Osteocyte (in vitro differentiated cells): ENCODE measurements around the gene TSHZ2. TPM values are rescaled to one million over a fixed set of nuclear protein-coding genes. Genes with fewer than 3 reads are reported as not detected.

Experiments used
- DNase-seq: peaks from one replicate; pipeline ENCODE4 v3.0.0; 2021; ENCODE audit warnings: mixed read lengths; ENCODE audit not compliant: unreplicated experiment; ENCODE audit errors: extremely low spot score
- H3K27ac Mint-ChIP-seq: one replicate; pipeline ENCODE4 v1.8.0; 2021; ENCODE audit warnings: mild to moderate bottlenecking, mixed read lengths; ENCODE audit not compliant: unreplicated experiment
- H3K27me3 Mint-ChIP-seq: one replicate; pipeline ENCODE4 v1.8.0; 2021; ENCODE audit warnings: mixed read lengths; ENCODE audit not compliant: unreplicated experiment
- H3K36me3 Mint-ChIP-seq: one replicate; pipeline ENCODE4 v1.8.0; 2021; ENCODE audit warnings: mixed read lengths; ENCODE audit not compliant: unreplicated experiment
- H3K4me1 Mint-ChIP-seq: one replicate; pipeline ENCODE4 v1.8.0; 2021; ENCODE audit warnings: mixed read lengths; ENCODE audit not compliant: unreplicated experiment
- H3K4me3 Mint-ChIP-seq: one replicate; pipeline ENCODE4 v1.8.0; 2021; ENCODE audit warnings: mild to moderate bottlenecking, moderate library complexity, mixed read lengths; ENCODE audit not compliant: unreplicated experiment
- H3K9me3 Mint-ChIP-seq: one replicate; pipeline ENCODE4 v1.8.0; 2021; ENCODE audit warnings: mixed read lengths; ENCODE audit not compliant: unreplicated experiment
- total RNA-seq: library from RNA; stranded (reverse); gene quantifications from 2 replicates; pipeline ENCODE4 v1.2.1, GENCODE V29; 2021
- TF ChIP-seq, protein P1 (sequence below): fragments of 200-600 bp; sonication (generic); IDR thresholded peaks from 2 replicates; pipeline ENCODE4 v1.5.0; 2021; ENCODE audit warnings: antibody characterized with exemption, mild to moderate bottlenecking, moderate library complexity

TSHZ2 gene
- total RNA-seq, 1 donor from 2014 or later, result not detected

GRCh38 chr20:53269380-53269779, 297.2 kb downstream of the TSHZ2 start:
- Mint-ChIP-seq H3K4me1 (no peaks in the 10 kb centered on the region), H3K27me3 (no peaks in the 10 kb centered on the region), H3K27ac (no peak overlapping the region), H3K4me3 (no peak overlapping the region), H3K9me3 (peaks cover 4% of the 10 kb centered on the region), H3K36me3 (no peaks in the 10 kb centered on the region)
- TF ChIP-seq, protein P1, sequence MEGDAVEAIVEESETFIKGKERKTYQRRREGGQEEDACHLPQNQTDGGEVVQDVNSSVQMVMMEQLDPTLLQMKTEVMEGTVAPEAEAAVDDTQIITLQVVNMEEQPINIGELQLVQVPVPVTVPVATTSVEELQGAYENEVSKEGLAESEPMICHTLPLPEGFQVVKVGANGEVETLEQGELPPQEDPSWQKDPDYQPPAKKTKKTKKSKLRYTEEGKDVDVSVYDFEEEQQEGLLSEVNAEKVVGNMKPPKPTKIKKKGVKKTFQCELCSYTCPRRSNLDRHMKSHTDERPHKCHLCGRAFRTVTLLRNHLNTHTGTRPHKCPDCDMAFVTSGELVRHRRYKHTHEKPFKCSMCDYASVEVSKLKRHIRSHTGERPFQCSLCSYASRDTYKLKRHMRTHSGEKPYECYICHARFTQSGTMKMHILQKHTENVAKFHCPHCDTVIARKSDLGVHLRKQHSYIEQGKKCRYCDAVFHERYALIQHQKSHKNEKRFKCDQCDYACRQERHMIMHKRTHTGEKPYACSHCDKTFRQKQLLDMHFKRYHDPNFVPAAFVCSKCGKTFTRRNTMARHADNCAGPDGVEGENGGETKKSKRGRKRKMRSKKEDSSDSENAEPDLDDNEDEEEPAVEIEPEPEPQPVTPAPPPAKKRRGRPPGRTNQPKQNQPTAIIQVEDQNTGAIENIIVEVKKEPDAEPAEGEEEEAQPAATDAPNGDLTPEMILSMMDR, result no peak
- DNase-seq, result no peak

- no peaks in the 10 kb centered on the region for H3K27me3 Mint-ChIP-seq
- H3K4me3 Mint-ChIP-seq, result no peak overlapping the region
- no peak overlapping the region for H3K27ac Mint-ChIP-seq
- peaks cover 4% of the 10 kb centered on the region for H3K9me3 Mint-ChIP-seq
- no peak for DNase-seq
- H3K4me1 Mint-ChIP-seq, result no peaks in the 10 kb centered on the region
- TF ChIP-seq, protein P1, result no peak
- no peaks in the 10 kb centered on the region for H3K36me3 Mint-ChIP-seq
Observed at GRCh38 chr20:53270792-53271375, 298.7 kb downstream of the TSHZ2 start.

DNA sequence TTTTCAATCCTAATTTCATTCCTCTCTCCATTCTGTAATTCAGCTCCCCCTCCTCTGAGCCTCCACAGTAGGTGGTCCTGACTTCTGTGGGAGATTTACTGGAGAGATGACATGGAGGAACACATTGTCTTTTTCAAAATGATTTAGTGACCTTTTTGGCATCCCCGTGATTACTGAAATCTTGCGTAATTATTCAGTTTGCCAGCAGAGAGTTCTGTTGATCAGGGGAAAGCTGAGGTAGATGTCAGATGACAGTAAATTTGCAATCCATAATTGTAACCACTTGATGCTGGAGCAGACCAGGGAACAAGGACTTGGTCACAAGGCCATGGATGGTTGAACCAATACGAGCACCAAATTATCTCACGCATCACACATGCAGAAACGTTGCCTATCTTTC, 302.2 kb downstream of the TSHZ2 start:
- TF ChIP-seq, protein P1, result no peak
- no peak for DNase-seq
- Mint-ChIP-seq H3K27ac (no peak overlapping the region), H3K27me3 (no peaks in the 10 kb centered on the region), H3K4me3 (no peak overlapping the region), H3K9me3 (peaks cover 4% of the 10 kb centered on the region), H3K36me3 (no peaks in the 10 kb centered on the region), H3K4me1 (no peaks in the 10 kb centered on the region)

- Mint-ChIP-seq H3K4me1 (no peaks in the 10 kb centered on the region), H3K36me3 (no peaks in the 10 kb centered on the region), H3K27me3 (no peaks in the 10 kb centered on the region), H3K4me3 (no peak overlapping the region), H3K9me3 (peaks cover 4% of the 10 kb centered on the region), H3K27ac (no peak overlapping the region)
- DNase-seq, result no peak
- TF ChIP-seq, protein P1, result no peak
Observed at GRCh38 chr20:53274807-53275206, 302.6 kb downstream of the TSHZ2 start.

DNA sequence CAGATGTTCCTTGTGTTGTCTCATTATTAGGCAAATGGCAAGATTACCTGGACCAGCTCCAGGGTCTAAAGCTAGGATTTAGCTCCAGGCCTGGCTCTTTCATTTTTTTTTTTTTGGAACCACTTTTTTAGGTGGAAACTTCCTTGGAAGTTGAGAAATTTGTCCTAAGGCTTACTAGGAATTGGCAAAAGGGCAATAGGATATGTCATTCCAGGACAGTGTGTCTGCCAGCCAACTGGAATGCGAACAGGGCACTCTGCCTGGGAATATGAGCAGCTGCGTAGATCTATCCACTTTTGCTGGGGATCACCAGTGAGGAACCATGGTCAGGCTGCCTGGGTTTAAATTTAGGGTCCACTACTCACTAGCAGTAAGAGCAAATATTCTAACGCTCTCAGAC, 304.0 kb downstream of the TSHZ2 start:
- Mint-ChIP-seq H3K36me3 (no peaks in the 10 kb centered on the region), H3K4me1 (no peaks in the 10 kb centered on the region), H3K27me3 (no peaks in the 10 kb centered on the region), H3K9me3 (peaks cover 4% of the 10 kb centered on the region), H3K27ac (no peak overlapping the region), H3K4me3 (no peak overlapping the region)
- TF ChIP-seq, protein P1, result no peak
- no peak for DNase-seq
